Globus pallidus (tissue), 1 donor: ENCODE data around the gene ESYT3.
A peak's percentile ranks its signal among the peaks of the same experiment; 100 is the strongest.
"Not testable (repeated sequence)": the region's sequence is repeated elsewhere in the genome, so short reads cannot be mapped to it uniquely, and the experiment has no call there.

Experiments used
- DNase-seq: peaks from one replicate; pipeline ENCODE4 v3.0.0-alpha.2; 2015; ENCODE audit warnings: low spot score

The ESYT3 gene

GRCh38 chr3:138461896-138462295, 27.5 kb downstream of the ESYT3 start:
- no peak for DNase-seq

GRCh38 chr3:138463724-138464490, 29.5 kb downstream of the ESYT3 start:
- no peak for DNase-seq

GRCh38 chr3:138464491-138464860, 30.1 kb downstream of the ESYT3 start:
- no peak for DNase-seq

- no peak for DNase-seq
These were observed 31.0 kb downstream of the ESYT3 start for GRCh38 chr3:138465451-138465850.

- no peak for DNase-seq
These were observed 31.5 kb downstream of the ESYT3 start for GRCh38 chr3:138465925-138466324.

- DNase-seq: no peak
These were observed 33.5 kb downstream of the ESYT3 start for GRCh38 chr3:138467931-138468330.

GRCh38 chr3:138468451-138468850, 34.0 kb downstream of the ESYT3 start:
- no peak for DNase-seq

- DNase-seq: no peak
These were observed 34.5 kb downstream of the ESYT3 start for GRCh38 chr3:138468886-138469285.

GRCh38 chr3:138469874-138470273, 35.5 kb downstream of the ESYT3 start:
- DNase-seq: no peak

- DNase-seq: no peak
These were observed 36.3 kb downstream of the ESYT3 start for GRCh38 chr3:138470687-138471086.

GRCh38 chr3:138471481-138471880, 37.1 kb downstream of the ESYT3 start:
- DNase-seq: no peak

GRCh38 chr3:138472141-138472825, 37.9 kb downstream of the ESYT3 start:
- no peak for DNase-seq

GRCh38 chr3:138473391-138473790, 39.0 kb downstream of the ESYT3 start:
- DNase-seq: no peak

- DNase-seq: no peak
These were observed 39.7 kb downstream of the ESYT3 start for GRCh38 chr3:138474163-138474562.

GRCh38 chr3:138476526-138476925, 42.1 kb downstream of the ESYT3 start:
- DNase-seq: no peak

GRCh38 chr3:138477120-138477519, 42.7 kb downstream of the ESYT3 start:
- DNase-seq: no peak

- DNase-seq: no peak
These were observed 43.4 kb downstream of the ESYT3 start for GRCh38 chr3:138477801-138478200.

- DNase-seq: peak; percentile 12
These were observed 45.0 kb downstream of the ESYT3 start for GRCh38 chr3:138479438-138479863.

GRCh38 chr3:138484672-138485071, 50.3 kb downstream of the ESYT3 start:
- DNase-seq: not testable (repeated sequence)

GRCh38 chr3:138486580-138486979, 52.2 kb downstream of the ESYT3 start:
- not testable (repeated sequence) for DNase-seq

GRCh38 chr3:138491971-138492370, 57.6 kb downstream of the ESYT3 start:
- DNase-seq: no peak

- DNase-seq: no peak
These were observed 58.7 kb downstream of the ESYT3 start for GRCh38 chr3:138492980-138493675.
